IPS-18c (cell line): ENCODE results near the gene STXBP5L.
"Not testable (repeated sequence)": the region's sequence is repeated elsewhere in the genome, so short reads cannot be mapped to it uniquely, and the experiment has no call there.

ENCODE experiments used
- H3K4me3 ChIP-seq: 2 replicates; pipeline ENCODE4 v1.7.0; 2013; ENCODE audit warnings: low read depth, mild to moderate bottlenecking, low read length, moderate library complexity; ENCODE audit not compliant: insufficient read depth
- H3K9me3 ChIP-seq: one replicate; pipeline ENCODE4 v1.6.1; 2013; ENCODE audit warnings: mild to moderate bottlenecking, low read length, moderate library complexity; ENCODE audit not compliant: control insufficient read depth, insufficient read depth

The STXBP5L gene

DNA sequence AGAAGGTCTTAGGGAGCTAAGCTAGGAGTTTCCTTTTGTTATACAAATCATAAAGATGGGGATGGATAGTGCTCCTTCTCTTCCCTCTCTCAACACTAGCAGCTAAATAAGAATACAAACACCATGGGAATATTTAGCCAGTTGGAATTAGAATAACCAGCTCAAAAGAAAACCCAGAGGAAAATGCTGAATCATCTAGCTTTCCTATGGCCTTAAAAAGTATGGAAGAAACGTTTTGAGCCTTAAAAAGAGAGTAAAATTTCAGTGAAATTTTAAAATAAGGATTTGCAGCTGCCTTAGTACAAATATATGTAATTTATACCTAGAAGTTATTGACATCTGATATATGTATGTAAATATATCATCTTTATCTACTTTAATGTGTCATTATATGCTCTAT lies 245.8 kb downstream of the STXBP5L start:
- Histone ChIP-seq H3K4me3 (no peak overlapping the region), H3K9me3 (no peaks in the 10 kb centered on the region)

DNA sequence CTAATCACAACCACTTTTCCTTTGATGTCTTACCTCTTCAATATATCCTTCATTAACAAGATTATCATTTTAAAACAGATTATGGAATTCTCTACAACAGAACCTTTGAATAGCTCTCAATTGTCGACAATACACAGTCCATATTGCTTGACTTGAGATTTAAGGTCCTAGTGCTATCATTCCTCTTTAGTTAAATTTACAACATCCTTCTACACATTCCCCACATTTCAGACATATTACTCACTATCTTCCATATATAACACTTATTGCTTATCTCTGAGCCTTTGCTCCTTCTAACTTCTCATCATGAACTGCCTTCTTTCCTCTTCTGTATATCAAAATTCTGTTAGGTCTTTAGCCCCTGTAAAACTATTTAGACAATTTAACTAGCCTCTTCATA lies 247.0 kb downstream of the STXBP5L start:
- Histone ChIP-seq H3K4me3 (no peak overlapping the region), H3K9me3 (no peaks in the 10 kb centered on the region)

DNA sequence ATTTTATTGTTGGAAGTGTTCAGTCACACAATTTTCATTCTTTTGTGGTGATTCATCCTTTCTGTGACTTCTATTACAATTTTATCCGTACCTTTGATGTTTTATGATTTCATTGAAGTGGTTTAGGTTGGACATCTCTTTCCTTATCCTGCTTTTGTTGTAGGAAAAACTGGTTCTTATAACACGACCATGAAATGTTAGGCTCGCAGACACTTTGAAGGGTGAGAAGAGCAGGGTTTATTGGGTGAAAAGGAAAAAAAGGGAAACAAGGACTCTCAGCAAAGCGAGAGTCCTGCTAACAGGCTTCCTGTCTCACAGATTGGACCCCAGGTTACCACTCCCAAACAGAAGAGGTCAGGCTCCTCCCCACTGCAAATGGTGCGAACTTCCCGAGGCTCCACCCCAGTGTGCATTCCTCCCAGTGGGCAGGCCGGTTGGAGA lies 257.4 kb downstream of the STXBP5L start:
- no peak overlapping the region for H3K4me3 ChIP-seq
- H3K9me3 ChIP-seq = peaks cover 2% of the 10 kb centered on the region

DNA sequence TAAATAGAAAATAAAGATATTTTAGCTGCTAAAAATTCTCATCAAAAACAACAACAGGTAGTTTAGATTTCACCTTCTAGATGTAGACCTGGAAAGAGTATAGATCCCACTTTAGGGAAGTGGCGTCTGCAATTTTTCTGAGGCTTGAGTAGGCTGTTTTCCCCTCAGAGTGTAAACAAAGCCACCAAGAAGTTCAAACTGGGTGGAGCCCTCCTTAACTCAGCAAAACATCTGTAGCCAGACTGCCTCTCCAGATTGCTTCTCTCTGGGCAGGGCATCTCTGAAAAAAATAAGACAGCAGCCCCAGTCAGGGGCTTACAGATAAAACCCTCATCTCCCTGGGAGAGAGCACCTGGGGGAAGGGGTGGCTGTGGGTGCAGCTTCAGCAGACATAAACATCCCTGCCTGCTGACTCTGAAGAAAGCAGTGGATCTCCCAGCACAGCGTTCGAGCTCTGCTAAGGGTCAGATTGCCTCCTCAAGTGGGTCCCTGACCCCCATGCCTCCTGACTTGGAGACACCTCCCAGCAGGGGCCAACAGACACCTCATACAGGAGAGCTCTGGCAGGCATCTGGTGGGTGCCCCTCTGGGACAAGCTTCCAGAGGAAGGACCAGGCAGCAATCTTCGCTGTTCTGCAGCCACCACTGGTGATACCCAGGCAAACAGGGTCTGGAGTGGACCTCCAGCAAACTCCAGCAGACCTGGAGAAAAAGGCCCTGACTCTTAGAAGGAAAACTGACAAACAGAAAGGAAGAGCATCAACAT lies 259.6 kb downstream of the STXBP5L start:
- Histone ChIP-seq H3K9me3 (peaks cover 2% of the 10 kb centered on the region), H3K4me3 (no peak overlapping the region)

DNA sequence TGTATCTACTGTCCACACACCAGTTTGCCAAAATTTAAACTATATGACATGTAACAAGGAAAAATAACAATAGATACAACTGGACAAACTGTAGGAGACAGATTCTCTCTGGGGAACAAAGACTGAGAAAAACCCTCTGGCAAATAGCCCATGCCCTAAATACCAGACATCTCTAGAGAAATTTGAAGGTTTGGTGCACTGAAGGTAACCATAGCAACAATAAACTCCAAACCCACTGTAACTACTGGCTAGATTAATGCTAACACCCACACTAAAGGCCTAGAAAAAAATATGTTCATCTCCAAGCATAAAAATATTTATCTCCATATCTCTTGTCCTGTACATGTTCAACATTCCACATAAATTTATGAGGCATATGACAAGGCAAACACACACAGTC lies 267.1 kb downstream of the STXBP5L start:
- Histone ChIP-seq H3K4me3 (no peak overlapping the region), H3K9me3 (no peaks in the 10 kb centered on the region)

DNA sequence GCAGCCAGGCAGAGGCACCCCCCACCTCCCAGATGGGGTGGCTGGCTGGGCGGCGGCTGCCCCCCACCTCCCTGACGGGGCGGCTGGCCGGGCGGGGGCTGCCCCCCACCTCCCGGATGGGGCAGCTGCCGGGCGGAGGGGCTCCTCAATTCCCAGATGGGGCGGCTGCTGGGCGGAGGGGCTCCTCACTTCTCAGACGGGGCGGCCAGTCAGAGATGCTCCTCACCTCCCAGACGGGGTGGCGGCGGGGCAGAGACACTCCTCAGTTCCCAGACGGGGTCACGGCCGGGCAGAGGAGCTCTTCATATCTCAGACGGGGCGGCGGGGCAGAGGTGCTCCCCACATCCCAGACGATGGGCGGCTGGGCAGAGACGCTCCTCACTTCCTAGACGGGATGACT lies 282.6 kb downstream of the STXBP5L start:
- H3K9me3 ChIP-seq, H3K4me3 ChIP-seq: not testable (repeated sequence)

DNA sequence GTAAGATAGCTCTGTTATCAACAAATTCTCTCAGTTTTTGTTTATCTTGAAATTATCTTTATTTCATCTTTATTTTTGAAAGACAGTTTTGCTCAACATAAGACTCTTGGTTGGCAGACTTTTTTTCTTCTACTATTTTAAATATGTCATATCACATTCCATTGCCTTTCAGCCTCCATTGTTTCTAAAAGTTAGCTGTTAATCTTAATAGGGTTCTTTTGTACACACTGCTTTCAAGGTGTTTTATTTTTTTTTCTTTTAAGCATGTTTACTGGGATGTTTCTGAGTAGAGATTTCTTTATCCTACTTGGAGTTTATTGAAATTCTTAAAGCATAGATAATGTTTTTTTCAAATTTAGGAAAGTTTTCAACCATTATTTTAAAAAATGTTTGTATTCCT lies 294.6 kb downstream of the STXBP5L start:
- Histone ChIP-seq H3K4me3 (no peak overlapping the region), H3K9me3 (no peaks in the 10 kb centered on the region)

DNA sequence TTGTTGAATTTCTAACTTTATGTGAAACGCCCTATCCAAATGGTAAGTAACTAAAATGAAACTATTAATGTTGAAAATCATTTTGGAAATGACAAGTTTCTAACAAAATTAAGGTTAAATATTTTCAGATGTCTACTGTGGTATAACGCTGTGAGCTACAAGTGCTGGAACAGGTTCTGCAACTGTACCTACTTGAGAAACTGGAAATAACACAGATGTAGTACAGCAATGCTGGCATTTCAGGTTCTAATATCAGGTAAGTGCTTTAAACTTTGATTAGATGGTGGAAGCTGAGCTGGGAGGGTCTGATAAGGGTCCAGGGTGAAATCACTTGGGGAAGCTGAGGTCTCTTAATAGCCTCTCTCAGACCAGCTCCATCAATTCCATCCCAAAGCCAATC lies 315.1 kb downstream of the STXBP5L start:
- no peaks in the 10 kb centered on the region for H3K9me3 ChIP-seq
- H3K4me3 ChIP-seq = no peak overlapping the region

DNA sequence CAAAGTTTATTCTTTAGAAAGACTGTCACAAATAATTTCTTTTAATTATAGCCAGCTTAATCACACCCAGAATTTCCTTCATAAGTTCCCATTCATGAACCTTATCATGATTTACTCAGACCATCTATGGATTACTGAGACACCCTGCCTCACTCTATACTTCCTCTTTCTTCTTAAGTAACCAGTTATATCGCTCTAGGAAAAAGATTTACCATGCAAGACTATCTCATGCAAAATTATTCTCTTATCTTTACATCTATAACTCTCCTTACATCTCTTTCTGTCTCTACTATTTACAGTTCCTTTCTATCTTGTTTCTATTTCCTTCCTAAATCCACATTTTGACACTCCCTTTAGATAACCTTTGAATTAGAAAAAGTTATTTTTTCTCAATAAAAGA lies 321.0 kb downstream of the STXBP5L start:
- no peak overlapping the region for H3K4me3 ChIP-seq
- no peaks in the 10 kb centered on the region for H3K9me3 ChIP-seq

DNA sequence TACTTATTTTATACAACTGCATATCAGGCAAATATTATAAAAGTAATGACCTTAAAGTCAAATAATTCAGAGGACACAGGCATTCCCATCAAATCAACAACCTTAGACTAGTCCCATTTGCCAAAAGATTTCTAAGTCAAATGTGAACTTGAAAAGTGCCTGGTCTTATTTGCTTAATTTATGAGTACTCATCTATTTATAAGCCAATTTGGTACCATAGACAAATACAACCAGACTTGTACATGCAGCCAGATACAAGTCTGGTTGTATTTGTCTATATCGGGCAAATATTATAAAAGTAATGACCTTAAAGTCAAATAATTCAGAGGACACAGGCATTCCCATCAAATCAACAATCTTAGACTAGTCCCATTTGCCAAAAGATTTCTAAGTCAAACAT lies 322.2 kb downstream of the STXBP5L start:
- H3K4me3 ChIP-seq, H3K9me3 ChIP-seq: not testable (repeated sequence)

DNA sequence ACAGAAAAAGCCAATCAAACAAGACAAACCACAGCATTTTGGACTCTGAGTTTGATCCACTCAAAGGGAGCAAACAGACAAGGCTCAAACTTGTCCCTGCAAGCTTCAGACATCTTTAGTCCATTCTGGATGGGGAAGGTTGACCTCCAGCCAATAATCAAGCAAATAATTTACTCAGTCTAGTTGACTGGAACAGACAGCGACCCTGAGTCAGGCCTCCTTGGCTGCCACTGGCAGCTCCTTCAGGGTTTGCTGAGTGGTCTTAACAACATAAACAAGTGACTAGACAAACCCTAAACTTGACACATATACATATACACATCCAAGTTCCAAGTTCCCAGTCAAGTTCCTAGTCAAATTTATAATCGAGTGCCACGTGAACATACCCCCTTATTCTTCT lies 323.9 kb downstream of the STXBP5L start:
- H3K4me3 ChIP-seq = no peak overlapping the region
- H3K9me3 ChIP-seq = no peaks in the 10 kb centered on the region

DNA sequence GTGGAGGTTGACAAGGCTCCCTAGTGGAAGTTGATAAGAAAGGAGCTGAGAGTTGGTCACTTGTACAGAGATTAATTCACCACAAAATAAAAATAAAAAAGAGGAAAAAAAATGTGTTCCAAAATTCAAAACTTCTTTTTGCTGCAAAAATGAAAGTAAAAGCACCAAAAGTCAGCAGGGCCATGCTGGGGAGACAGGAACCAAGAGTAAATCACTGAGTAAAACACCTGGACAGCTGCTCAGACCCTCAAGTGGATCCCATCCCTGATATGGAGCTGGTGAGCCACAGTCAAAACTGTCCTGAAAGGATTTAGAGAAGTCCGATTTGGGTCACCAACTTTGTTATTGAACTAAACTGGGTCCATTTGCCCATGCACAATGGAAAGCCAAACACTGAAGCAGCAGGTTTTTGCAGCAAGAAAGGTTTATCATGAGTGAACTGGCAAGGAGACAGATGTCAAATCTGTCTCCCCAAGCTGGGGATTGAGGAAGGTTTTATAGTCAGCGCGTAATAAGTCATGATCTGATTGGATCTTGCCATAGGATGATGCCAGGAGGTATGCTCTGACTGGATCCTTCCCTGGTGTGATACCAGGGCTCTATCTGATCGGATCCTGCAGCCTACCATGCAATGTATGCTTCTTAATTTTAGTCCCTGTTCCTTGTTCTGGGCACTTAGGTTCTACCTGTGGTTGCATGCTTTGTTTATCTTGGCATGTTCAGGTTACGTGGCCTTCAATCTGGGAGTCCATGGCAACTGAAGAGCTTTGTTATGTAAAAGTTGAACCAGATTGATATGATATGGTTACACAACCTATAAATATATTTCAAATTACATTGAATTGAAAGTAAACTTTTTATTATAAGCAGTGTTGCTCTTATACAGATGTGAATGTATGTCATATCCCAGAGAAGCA lies 324.6 kb downstream of the STXBP5L start:
- Histone ChIP-seq H3K4me3 (no peak overlapping the region), H3K9me3 (no peaks in the 10 kb centered on the region)

DNA sequence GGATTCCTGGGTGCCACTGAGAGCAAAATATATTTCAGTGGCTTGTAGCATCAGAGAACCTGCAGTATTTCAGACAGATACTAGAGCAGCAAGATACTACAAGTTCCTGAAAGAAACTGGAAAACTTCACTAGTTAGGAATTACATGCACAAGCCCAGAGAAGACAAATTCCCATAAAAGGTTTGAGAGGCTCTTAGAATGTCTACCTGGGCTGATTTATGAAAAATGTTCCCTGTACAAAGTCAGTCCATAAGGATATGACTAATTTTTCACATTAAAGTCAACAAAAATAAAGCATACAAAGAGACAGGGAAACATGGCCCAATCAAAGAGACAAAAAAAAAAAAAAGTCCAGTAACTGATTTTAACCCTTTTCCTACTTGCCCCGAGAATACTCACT lies 335.2 kb downstream of the STXBP5L start:
- Histone ChIP-seq H3K4me3 (no peak overlapping the region), H3K9me3 (no peaks in the 10 kb centered on the region)

DNA sequence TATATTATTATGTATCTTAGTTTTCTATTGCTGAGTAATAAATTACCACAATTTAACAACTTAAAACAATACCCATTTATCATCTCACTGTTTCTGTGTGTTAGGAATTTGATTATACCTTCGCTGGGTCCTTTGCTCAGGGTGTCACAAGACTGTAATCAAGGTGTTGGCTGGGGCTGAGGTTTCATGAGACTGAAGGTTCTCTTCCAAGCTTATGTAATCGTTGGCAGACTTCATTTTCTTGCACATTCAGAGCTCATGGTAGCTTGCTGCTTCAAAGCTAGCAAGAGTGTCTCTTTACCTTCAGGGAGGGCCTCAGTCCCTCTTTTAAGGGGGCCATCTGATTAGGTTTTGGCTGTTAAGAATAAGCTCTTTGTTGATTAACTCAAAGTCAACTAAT lies 344.7 kb downstream of the STXBP5L start:
- Histone ChIP-seq H3K4me3 (no peak overlapping the region), H3K9me3 (no peaks in the 10 kb centered on the region)

DNA sequence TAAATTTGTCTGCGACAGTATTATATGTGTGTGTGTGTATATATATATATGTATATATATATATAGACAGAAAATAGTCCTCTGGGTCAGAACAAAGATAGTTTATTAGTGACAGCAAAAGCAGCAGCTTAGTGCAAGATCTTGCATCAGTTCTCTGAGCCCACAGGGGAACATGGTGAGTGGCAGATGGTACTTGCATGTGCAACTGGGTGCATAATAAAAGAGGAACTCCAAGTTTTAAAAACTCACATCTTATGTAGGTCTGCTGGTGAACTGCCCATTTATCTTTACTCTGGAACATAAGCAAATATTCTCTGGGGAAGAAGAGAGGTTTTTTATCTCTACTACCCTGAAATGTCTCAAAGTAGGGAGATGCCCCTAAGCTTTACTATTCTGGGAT lies 361.4 kb downstream of the STXBP5L start:
- H3K9me3 ChIP-seq = no peaks in the 10 kb centered on the region
- H3K4me3 ChIP-seq = no peak overlapping the region

DNA sequence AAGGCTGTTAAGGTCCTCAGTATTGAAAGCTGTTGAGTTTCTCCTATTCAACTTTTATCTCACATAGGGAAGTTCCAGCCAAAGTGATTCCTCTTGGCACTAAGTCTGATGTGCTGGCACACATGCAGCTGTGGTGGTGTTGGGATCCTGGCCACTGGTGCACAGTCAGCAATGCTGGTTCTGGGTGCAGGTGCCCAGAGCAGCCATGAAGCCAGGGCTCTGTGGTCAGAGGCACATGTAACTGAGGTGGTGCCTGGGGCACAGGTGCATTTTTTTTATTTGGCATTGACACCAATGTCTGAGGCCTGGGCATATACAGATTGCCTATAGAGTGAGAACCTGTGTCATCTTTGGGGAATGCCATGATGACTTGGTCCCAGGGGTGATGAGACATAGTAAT lies 366.4 kb downstream of the STXBP5L start:
- H3K4me3 ChIP-seq = no peak overlapping the region
- H3K9me3 ChIP-seq = no peaks in the 10 kb centered on the region

DNA sequence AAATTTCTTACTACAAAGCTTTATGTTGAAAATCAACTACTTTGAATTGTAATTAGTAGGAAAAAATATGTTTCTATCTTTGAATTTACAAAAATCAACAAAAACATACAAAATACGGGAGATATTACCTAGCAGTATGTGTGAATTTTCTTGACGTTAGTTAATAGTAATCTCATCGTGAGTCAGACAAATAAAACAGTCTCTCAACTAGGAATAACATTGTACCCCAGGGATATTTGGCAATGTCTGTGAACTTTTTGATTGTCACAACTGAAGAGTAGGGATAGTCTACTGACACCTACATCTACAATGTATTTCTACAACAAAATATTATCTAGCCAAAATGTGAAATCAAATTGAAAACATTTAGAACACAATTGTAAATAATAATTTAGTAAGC lies 387.4 kb downstream of the STXBP5L start:
- Histone ChIP-seq H3K4me3 (no peak overlapping the region), H3K9me3 (no peaks in the 10 kb centered on the region)

DNA sequence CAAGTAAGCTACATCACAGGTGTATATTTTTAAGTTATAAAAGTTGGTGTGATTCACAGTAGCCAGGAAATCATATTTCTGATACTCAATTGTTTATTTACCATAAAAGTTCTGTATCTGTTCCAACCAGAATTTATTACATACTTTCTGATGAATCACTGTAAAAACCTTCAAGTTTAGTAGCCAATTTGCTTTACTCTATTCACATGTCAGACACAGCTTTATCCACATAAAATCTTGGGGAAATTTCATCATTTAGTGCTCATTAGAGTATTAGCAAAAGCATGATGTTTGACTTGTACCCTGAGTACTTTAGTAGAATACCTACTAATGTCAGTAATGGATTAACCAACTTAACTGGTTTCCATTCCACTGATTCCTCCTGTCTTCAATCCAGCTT lies 388.0 kb downstream of the STXBP5L start:
- no peaks in the 10 kb centered on the region for H3K9me3 ChIP-seq
- no peak overlapping the region for H3K4me3 ChIP-seq
